Naive thymus-derived CD8-positive, alpha-beta T cell (primary cell): Measurements from ENCODE around the gene PFDN4. TPM values are rescaled to one million over a fixed set of nuclear protein-coding genes. Genes with fewer than 3 reads are reported as not detected.

ENCODE experiments used
- ATAC-seq, 2 donors: fragments of 150-1000 bp; cut with Tn5 transposase in 1 of 2; sonication (Bioruptor Pico), chemical (Tn5 transposase) in 1 of 2; 1 replicate in 1 of 2; 2 replicates in 1 of 2; pipeline ENCODE4 v1.10.0; 2021; ENCODE audit warnings: mild to moderate bottlenecking in 2 of 2, moderate library complexity in 2 of 2
- POLR2A ChIA-PET: fragments of 350-600 bp; sonication (Branson Sonifier 250); formaldehyde crosslinking; loops from one replicate; lab custom pipeline; 2021; ENCODE audit warnings: antibody characterized with exemption; lab: Charles Lee
- DNase-seq, 10 donors: peaks; one replicate each; pipeline versions ENCODE4 v3.0.0 to v3.0.0-alpha.2; 2020 to 2022
- H3K27ac Mint-ChIP-seq, 10 donors: one replicate each; pipeline ENCODE4 v1.8.0; 2020 to 2022; ENCODE audit warnings: mild to moderate bottlenecking in 10 of 10, mixed read lengths in 10 of 10, moderate library complexity in 4 of 10, inconsistent platforms in 1 of 10
- H3K27me3 Mint-ChIP-seq, 5 donors: one replicate each; pipeline ENCODE4 v1.8.0; 2021 to 2022; ENCODE audit warnings: mixed read lengths in 5 of 5
- H3K36me3 Mint-ChIP-seq, 3 donors: one replicate each; pipeline ENCODE4 v1.8.0; 2020 to 2022; ENCODE audit warnings: mixed read lengths in 3 of 3, mild to moderate bottlenecking in 2 of 3, inconsistent platforms in 1 of 3
- H3K4me1 Mint-ChIP-seq, 4 donors: one replicate each; pipeline ENCODE4 v1.8.0; 2021 to 2022; ENCODE audit warnings: mixed read lengths in 4 of 4
- H3K4me3 Mint-ChIP-seq, 10 donors: one replicate each; pipeline ENCODE4 v1.8.0; 2020 to 2022; ENCODE audit warnings: mild to moderate bottlenecking in 10 of 10, mixed read lengths in 10 of 10, moderate library complexity in 6 of 10, inconsistent platforms in 1 of 10
- H3K9me3 Mint-ChIP-seq, 9 donors: one replicate each; pipeline ENCODE4 v1.8.0; 2020 to 2022; ENCODE audit warnings: mixed read lengths in 9 of 9, mild to moderate bottlenecking in 3 of 9, inconsistent platforms in 1 of 9, moderate library complexity in 1 of 9
- polyA plus RNA-seq, 3 donors: library from polyadenylated mRNA; unstranded; fragments of 300-500 nt; fragmentation: Illumina TruSeq; gene quantifications; one replicate each; pipeline ENCODE4 v1.2.3, GENCODE V29; 2021
- total RNA-seq, 8 experiments: library from RNA in 2 of 8; stranded (reverse) in 2 of 8; gene quantifications; one replicate each; pipeline ENCODE4 v1.2.3 and lab custom pipeline; 2021 to 2026

Gene PFDN4
- total and polyA plus RNA-seq, 5 experiments from 2014 or later: 20.0 to 68.7 (median 32.0) TPM

GRCh38 chr20:54197621-54198604, 10.0 kb upstream of the PFDN4 start:
- POLR2A ChIA-PET: no interaction called here
- Mint-ChIP-seq H3K36me3 (no peaks in the 10 kb centered on the region), H3K27me3 (peaks cover 0 to 5% (median 0%) of the 10 kb centered on the region in 5 donors), H3K4me3 (no peak overlapping the region), H3K27ac (peak overlapping the region in 3 of 10 donors; percentile 8 to 36 (median 9)), H3K4me1 (peaks cover 0 to 3% (median 0%) of the 10 kb centered on the region in 4 donors), H3K9me3 (peaks cover 0 to 1% (median 0%) of the 10 kb centered on the region in 9 donors)
- DNase-seq (no peak), ATAC-seq (no peak)

DNA sequence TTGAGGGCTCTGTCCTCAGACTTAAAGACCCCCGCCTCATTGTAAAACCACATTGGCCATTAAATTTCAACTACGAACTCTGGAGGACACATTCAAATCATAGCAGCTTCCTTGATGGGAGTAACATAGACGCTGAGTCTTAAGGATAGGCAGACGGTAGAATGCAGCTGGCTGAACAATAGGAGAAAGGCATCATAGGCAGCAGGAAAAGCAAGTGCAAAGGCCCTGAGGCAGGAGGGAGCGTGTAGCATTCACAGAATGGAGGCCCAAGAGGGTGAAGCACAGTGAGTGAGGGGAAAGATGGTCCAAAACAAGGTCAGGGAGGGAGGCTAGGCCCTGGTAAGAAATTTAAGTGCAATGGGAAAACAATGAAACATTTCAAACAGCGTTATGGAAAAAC, 8.6 kb upstream of the PFDN4 start:
- peak overlapping the region in 1 of 10 donors; percentile 21 for H3K27ac Mint-ChIP-seq
- peak in 1 of 2 donors; percentile 6 for ATAC-seq
- H3K9me3 Mint-ChIP-seq: peaks cover 0 to 1% (median 0%) of the 10 kb centered on the region in 9 donors

DNA sequence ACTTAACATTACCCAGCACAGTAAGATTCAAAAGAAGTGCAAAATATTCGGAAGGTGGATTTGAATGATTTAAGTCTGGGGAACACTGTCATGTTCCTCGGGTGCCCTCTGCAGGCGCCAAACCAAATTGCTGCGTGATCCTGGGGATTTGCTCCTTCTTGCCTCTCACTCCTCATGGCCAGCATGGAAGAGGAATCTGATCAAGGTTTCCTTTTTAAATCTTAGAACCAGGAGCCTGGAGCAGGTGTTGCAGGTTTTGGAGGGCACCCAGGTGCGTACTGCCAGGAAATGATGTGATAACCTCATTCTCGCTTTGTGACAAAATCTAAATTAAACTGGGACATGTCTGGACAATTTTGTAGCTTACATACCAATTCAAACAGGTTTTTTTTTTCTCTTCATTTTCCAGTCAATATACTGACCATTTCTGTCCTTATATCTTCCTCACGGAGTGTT, 8.1 kb upstream of the PFDN4 start:
- DNase-seq: peak; percentile 42 to 82 (median 65)
- Mint-ChIP-seq H3K27ac (no peak overlapping the region), H3K9me3 (peaks cover 0 to 1% (median 0%) of the 10 kb centered on the region in 9 donors), H3K4me1 (peaks cover 0 to 3% (median 0%) of the 10 kb centered on the region in 4 donors), H3K4me3 (no peak overlapping the region), H3K27me3 (peaks cover 0 to 6% (median 0%) of the 10 kb centered on the region in 5 donors), H3K36me3 (no peaks in the 10 kb centered on the region)
- POLR2A ChIA-PET: interaction anchor here (0.9 to 1.1 kb wide), 2 partner anchors 8 to 51 kb away, joined by 3 read pairs; partner anchors contain the start of gene PFDN4
- peak; percentile 61 to 68 for ATAC-seq

More for the DNA sequence above, 8.6 kb upstream of the PFDN4 start:
- no peak overlapping the region for H3K4me3 Mint-ChIP-seq
- POLR2A ChIA-PET: interaction anchor here (0.9 to 1.1 kb wide), 2 partner anchors 9 to 50 kb away, joined by 3 read pairs; partner anchors contain the start of gene PFDN4
- no peaks in the 10 kb centered on the region for H3K36me3 Mint-ChIP-seq
- peaks cover 0 to 3% (median 0%) of the 10 kb centered on the region in 4 donors for H3K4me1 Mint-ChIP-seq
- peaks cover 0 to 6% (median 0%) of the 10 kb centered on the region in 5 donors for H3K27me3 Mint-ChIP-seq
- no peak for DNase-seq

DNA sequence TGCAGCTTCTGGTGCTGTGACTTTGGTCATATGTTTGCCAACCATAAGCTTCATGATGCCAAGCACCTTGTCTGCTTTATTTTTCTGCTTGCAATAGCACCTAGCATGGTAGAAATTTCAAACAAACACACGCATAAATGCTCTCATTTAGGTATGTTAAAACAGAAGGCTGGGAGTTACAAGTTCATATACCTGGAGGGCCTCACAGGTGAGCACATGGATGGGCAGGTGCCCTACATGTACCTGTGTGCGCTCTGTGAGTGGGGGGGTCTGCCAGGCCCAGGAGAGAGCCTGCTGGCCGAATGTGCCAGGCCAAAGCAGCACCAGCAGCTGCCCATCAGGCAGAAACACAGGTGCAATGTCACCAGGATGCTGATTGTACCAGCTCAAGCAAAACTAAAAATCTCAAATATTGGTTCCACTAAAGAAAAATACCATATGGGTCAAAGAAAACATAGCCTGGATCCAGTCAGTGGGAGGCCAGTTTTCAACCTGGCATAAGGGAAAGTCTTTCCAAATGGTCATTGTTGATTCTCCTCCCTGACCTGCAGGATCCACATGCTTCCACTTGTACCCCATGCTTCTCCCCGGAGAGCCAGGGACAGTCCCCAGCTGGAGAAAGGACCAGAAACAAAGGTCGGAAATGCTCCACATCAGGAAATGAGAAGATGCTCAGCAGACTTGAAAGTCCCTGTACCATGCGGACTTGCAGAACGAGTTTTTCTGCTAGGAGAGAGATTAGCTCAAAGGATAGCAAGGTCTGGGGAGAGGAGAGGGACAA, 7.2 kb upstream of the PFDN4 start:
- no peak overlapping the region for H3K27ac Mint-ChIP-seq
- H3K27me3 Mint-ChIP-seq: peaks cover 0 to 4% (median 0%) of the 10 kb centered on the region in 5 donors
- H3K36me3 Mint-ChIP-seq: no peaks in the 10 kb centered on the region
- ATAC-seq (no peak), DNase-seq (no peak)
- no peak overlapping the region for H3K4me3 Mint-ChIP-seq
- H3K4me1 Mint-ChIP-seq: peaks cover 0 to 3% (median 0%) of the 10 kb centered on the region in 4 donors
- POLR2A ChIA-PET: interaction anchor here (0.6 to 1.1 kb wide), 3 partner anchors 51 to 1766 kb away, joined by 3 to 4 read pairs (median 3); no protein-coding TSS in a partner anchor
- H3K9me3 Mint-ChIP-seq: peaks cover 0 to 1% (median 0%) of the 10 kb centered on the region in 9 donors

DNA sequence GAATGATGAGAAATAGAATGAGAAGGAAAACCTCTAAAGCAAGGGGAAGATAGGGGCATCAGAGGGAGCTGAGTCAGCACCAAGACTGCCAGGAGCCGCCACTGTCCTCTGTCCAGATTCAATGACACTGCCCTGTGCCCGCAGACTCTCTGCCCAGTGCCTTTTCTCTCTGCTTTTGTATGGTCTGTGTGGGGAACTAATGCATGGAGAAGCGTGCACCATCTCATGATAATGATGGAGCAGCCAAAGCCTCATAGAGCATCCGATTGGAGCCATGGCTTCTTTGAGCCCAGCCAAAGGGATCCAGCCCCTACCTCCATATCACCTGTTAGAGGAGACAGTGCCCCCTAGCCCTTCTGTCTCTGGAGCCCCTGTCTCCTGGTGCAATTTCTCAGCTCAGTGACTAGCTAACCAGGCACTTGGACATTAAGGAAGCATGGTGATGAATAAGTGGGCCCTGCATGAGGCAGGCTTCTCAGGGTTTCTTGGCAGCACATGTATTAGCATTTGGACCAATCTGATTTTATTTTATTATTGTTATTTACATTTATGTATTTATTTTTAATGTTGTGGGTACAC, 6.5 kb upstream of the PFDN4 start:
- Mint-ChIP-seq H3K4me3 (no peak overlapping the region), H3K27me3 (peaks cover 0 to 3% (median 0%) of the 10 kb centered on the region in 5 donors), H3K36me3 (no peaks in the 10 kb centered on the region), H3K4me1 (peaks cover 0 to 3% (median 0%) of the 10 kb centered on the region in 4 donors), H3K27ac (no peak overlapping the region), H3K9me3 (peaks cover 0 to 1% (median 0%) of the 10 kb centered on the region in 9 donors)
- no peak for DNase-seq
- ATAC-seq: no peak
- POLR2A ChIA-PET: interaction anchor here (0.6 kb wide), 1 partner anchor 1767 kb away, joined by 3 read pairs; no protein-coding TSS in a partner anchor

DNA sequence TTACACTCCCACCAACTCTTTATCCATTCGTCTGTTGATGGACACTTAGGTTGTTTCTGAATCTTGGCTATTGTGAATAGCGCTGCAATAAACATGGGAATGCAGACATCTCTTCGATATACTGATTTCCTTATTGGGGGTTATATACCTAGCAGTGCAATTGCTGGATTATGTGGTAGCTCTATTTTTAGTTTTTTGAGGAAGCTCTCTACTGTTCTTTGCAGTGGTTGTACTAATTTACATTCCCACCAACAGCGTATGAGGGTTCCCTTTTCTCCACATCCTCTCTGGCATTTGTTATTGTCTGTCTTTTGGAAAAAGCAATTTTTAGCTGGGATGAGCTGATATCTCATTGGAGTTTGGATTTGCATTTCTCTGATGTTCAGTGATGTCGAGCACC, 4.6 kb upstream of the PFDN4 start:
- DNase-seq: no peak
- H3K27ac Mint-ChIP-seq: no peak overlapping the region
- no peaks in the 10 kb centered on the region for H3K36me3 Mint-ChIP-seq
- peaks cover 0 to 2% (median 0%) of the 10 kb centered on the region in 4 donors for H3K4me1 Mint-ChIP-seq
- no peak overlapping the region for H3K4me3 Mint-ChIP-seq
- H3K27me3 Mint-ChIP-seq: peaks cover 0 to 3% (median 0%) of the 10 kb centered on the region in 5 donors
- POLR2A ChIA-PET: interaction anchor here (0.6 kb wide), 1 partner anchor 288 kb away, joined by 4 read pairs; no protein-coding TSS in a partner anchor
- peaks cover 0 to 1% (median 0%) of the 10 kb centered on the region in 9 donors for H3K9me3 Mint-ChIP-seq
- no peak for ATAC-seq

GRCh38 chr20:54204063-54204462, 3.8 kb upstream of the PFDN4 start:
- POLR2A ChIA-PET: no interaction called here
- no peak for DNase-seq
- H3K36me3 Mint-ChIP-seq: no peaks in the 10 kb centered on the region
- ATAC-seq: no peak
- no peak overlapping the region for H3K27ac Mint-ChIP-seq
- peaks cover 0 to 3% (median 0%) of the 10 kb centered on the region in 5 donors for H3K27me3 Mint-ChIP-seq
- peaks cover 5 to 8% (median 6%) of the 10 kb centered on the region in 4 donors for H3K4me1 Mint-ChIP-seq
- H3K4me3 Mint-ChIP-seq: no peak overlapping the region
- H3K9me3 Mint-ChIP-seq: peaks cover 0 to 1% (median 0%) of the 10 kb centered on the region in 9 donors

DNA sequence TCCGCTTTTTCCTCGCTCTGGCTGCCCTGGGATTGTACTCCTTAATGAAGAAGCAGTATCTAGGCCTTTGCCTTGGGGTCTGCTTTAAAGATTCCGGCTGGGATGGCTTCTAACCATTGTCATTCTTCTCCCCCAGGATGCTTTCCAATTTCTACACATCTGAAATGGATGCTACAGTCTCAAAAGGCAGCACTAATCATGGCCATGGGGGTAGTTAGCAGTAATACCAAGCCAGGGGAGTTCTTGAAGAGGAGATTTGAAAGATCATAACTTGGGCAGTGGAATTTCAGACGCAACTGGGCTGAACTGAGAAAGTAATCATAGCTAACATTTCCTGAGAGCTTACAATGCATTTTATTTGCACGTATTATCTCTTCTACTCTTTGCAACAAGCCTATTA, 3.4 kb upstream of the PFDN4 start:
- peak overlapping the region in 1 of 10 donors; percentile 48 for H3K27ac Mint-ChIP-seq
- H3K4me3 Mint-ChIP-seq: peak overlapping the region in 1 of 10 donors; percentile 41
- H3K27me3 Mint-ChIP-seq: peaks cover 0 to 3% (median 0%) of the 10 kb centered on the region in 5 donors
- POLR2A ChIA-PET: no interaction called here
- no peak for DNase-seq
- no peak for ATAC-seq
- no peaks in the 10 kb centered on the region for H3K36me3 Mint-ChIP-seq
- peaks cover 0 to 1% (median 0%) of the 10 kb centered on the region in 9 donors for H3K9me3 Mint-ChIP-seq
- peaks cover 6 to 12% (median 10%) of the 10 kb centered on the region in 4 donors for H3K4me1 Mint-ChIP-seq

- H3K9me3 Mint-ChIP-seq: peaks cover 0 to 1% (median 0%) of the 10 kb centered on the region in 9 donors
- POLR2A ChIA-PET: no interaction called here
- H3K27ac Mint-ChIP-seq: peak overlapping the region in 2 of 10 donors; percentile 22 to 58
- ATAC-seq: no peak
- H3K36me3 Mint-ChIP-seq: no peaks in the 10 kb centered on the region
- H3K4me1 Mint-ChIP-seq: peaks cover 12 to 21% (median 19%) of the 10 kb centered on the region in 4 donors
- no peak for DNase-seq
- H3K4me3 Mint-ChIP-seq: peak overlapping the region in 2 of 10 donors; percentile 14 to 68
- peaks cover 0 to 3% (median 0%) of the 10 kb centered on the region in 5 donors for H3K27me3 Mint-ChIP-seq
Observed at GRCh38 chr20:54205450-54205849, 2.4 kb upstream of the PFDN4 start.

DNA sequence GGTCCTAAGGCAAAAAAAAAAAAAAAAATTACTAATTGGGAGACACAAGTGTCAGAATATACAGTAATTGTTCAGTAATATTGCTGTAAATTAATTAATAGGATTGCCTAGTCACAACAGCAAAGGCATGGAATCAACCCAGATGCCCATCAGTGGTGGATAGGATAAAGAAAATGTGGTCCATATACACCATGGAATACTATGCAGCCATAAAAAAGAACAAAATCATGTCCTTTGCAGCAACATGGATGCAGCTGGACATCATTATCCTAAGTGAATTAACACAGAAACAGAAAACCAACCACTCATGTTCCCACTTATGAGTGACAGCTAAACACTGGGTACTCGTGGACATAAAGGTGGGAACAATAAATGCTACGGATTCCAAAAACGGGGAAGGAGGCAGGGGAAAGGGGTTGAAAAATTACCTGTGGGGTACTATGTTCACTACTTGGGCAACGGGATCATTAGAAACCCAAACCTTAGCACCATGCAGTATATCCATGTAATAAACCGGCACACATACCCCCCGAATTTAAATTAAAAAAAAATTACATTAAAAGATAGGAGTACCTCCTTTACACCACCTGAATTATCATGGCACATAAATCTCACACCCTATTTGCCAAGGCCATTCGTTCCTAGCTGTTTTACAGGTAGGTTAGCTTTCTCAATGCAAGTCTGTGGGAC, 689 bp upstream of the PFDN4 start:
- POLR2A ChIA-PET: interaction anchor here (0.5 to 1.8 kb wide), 6 partner anchors 14 to 1206 kb away, joined by 3 to 7 read pairs (median 4); no protein-coding TSS in a partner anchor
- DNase-seq (no peak), ATAC-seq (no peak)
- Mint-ChIP-seq H3K27me3 (peaks cover 0 to 3% (median 0%) of the 10 kb centered on the region in 5 donors), H3K4me3 (peak overlapping the region; percentile 76 to 99 (median 98)), H3K4me1 (peaks cover 16 to 34% (median 29%) of the 10 kb centered on the region in 4 donors), H3K27ac (peak overlapping the region; percentile 99 to 100 (median 100)), H3K9me3 (peaks cover 0 to 1% (median 0%) of the 10 kb centered on the region in 9 donors), H3K36me3 (peaks cover 0 to 8% (median 0%) of the 10 kb centered on the region in 3 donors)
